Spleen (tissue), 7 donors: ENCODE data around the gene IRS2.

Experiments
- CTCF ChIP-seq, 11 experiments: fragments of 200-600 bp in 7 of 11; fragments of 450-650 bp in 4 of 11; sonication (generic) in 4 of 11; IDR thresholded peaks in 8 of 11; conservative IDR thresholded peaks in 3 of 11; 1 replicate in 7 of 11; 2 replicates in 4 of 11; pipeline versions ENCODE4 v1.4.0 to v1.8.0; 2016 to 2021; ENCODE audit warnings: antibody characterized with exemption in 11 of 11, inconsistent platforms in 4 of 11, mild to moderate bottlenecking in 1 of 11
- POLR2AphosphoS5 ChIP-seq, 3 donors: sonication (generic); formaldehyde crosslinking; IDR thresholded peaks; one replicate each; pipeline ENCODE4 v1.5.1; 2017; ENCODE audit warnings: antibody characterized with exemption in 3 of 3
- donor health status: DM: no; HTN: no; CAD: no; lungs with moderate emphysema.
- donor health status: DM: no; HTN: no; CAD: no.
- donor health status: DM: no; HTN: no; CAD: no.

- TF ChIP-seq POLR2AphosphoS5 (IDR thresholded peaks at IDR 0.05) (no peak), CTCF (IDR thresholded peaks at IDR 0.05 in 8 of 11, conservative IDR thresholded peaks at IDR 0.05 in 3 of 11) (no peak)
These were observed 79.2 kb downstream of the IRS2 start for GRCh38 chr13:109707044-109707741.
